HepG2 (cell line): ENCODE measurements around the gene TCFL5. TPM values are rescaled to one million over a fixed set of nuclear protein-coding genes. Genes with fewer than 3 reads are reported as not detected.

Source experiments
- ATAC-seq: fragments of 200-7000 bp; cut with Tn5 transposase; 3 replicates; pipeline ENCODE4 v1.9.1; 2020; ENCODE audit warnings: mild to moderate bottlenecking, moderate library complexity
- BruUV-seq: library from RNA; stranded (reverse); fragments of 400-500 nt; replicated peaks from 2 replicates; lab custom pipeline; 2021; lab: Mats Ljungman, UMichigan
- CTCF ChIA-PET: fragments of 300-600 bp; formaldehyde crosslinking; extraction: SDS; loops from one replicate; lab custom pipeline; 2021; ENCODE audit warnings: low total read pairs, inconsistent platforms, low intra/inter-chr PET ratio; lab: Yijun Ruan, JAX
- POLR2A ChIA-PET: fragments of 350-600 bp; sonication (Branson Sonifier 250); formaldehyde crosslinking; loops from one replicate; lab custom pipeline; 2020; ENCODE audit warnings: antibody characterized with exemption, inconsistent platforms; lab: Yijun Ruan, JAX
- DNase-seq: peaks from one replicate; pipeline ENCODE4 v3.0.0-alpha.2; 2015; ENCODE audit warnings: low spot score
- FAIRE-seq: peaks from 3 replicates; lab custom pipeline; 2011; peaks lifted over from hg19 to GRCh38; lab: Jason Lieb, UNC
- H2AFZ ChIP-seq: one replicate; pipeline ENCODE4 v1.6.1; 2011; ENCODE audit warnings: low read length, inconsistent platforms
- H3K27ac ChIP-seq: fragments of 300-600 bp; 3 replicates; pipeline ENCODE4 v1.8.0; 2011; ENCODE audit warnings: mixed run types, mild to moderate bottlenecking, mixed read lengths, low read length, inconsistent platforms; ENCODE audit not compliant: insufficient read depth; ENCODE audit errors: extremely low read length
- H3K27me3 ChIP-seq, 2 experiments: fragments of 200-600 bp in 1 of 2; 2 replicates in 1 of 2; 3 replicates in 1 of 2; pipeline versions ENCODE4 v1.6.0 to v1.8.0; 2011; ENCODE audit warnings: low read length in 2 of 2, mild to moderate bottlenecking in 2 of 2, moderate library complexity in 2 of 2, inconsistent platforms in 1 of 2; ENCODE audit not compliant: insufficient read depth in 2 of 2, control insufficient read depth in 1 of 2
- H3K36me3 ChIP-seq, 2 experiments: fragments of 200-600 bp in 1 of 2; replicated peaks in 1 of 2; 2 replicates in 1 of 2; 3 replicates in 1 of 2; pipeline versions ENCODE4 v1.5.1 to v1.8.0; 2011; ENCODE audit warnings: low read length in 2 of 2, inconsistent platforms in 1 of 2; ENCODE audit not compliant: insufficient read depth in 2 of 2, control insufficient read depth in 1 of 2
- H3K4me1 ChIP-seq: 2 replicates; pipeline ENCODE4 v1.5.1; 2012; ENCODE audit warnings: low read length, inconsistent platforms; ENCODE audit not compliant: insufficient read depth
- H3K4me2 ChIP-seq: 2 replicates; pipeline ENCODE4 v1.6.0; 2011; ENCODE audit warnings: low read depth, low read length, inconsistent platforms
- H3K4me3 ChIP-seq, 3 experiments: fragments of 200-600 bp in 1 of 3; sonication (generic), shearing (Covaris generic) in 1 of 3; replicated peaks in 1 of 3; 2 replicates each; pipeline ENCODE4 v1.5.1; 2011 to 2016; ENCODE audit warnings: low read length in 3 of 3, inconsistent platforms in 2 of 3, low read depth in 2 of 3, mild to moderate bottlenecking in 2 of 3, control low read depth in 1 of 3, mixed read lengths in 1 of 3; ENCODE audit not compliant: insufficient read depth in 1 of 3
- H3K79me2 ChIP-seq: one replicate; pipeline ENCODE4 v1.6.1; 2011; ENCODE audit warnings: low read length, inconsistent platforms; ENCODE audit not compliant: insufficient read depth
- H3K9ac ChIP-seq: 2 replicates; pipeline ENCODE4 v1.6.0; 2011; ENCODE audit warnings: mild to moderate bottlenecking, low read depth, low read length, inconsistent platforms; ENCODE audit not compliant: insufficient read depth
- H3K9me3 ChIP-seq: 2 replicates; pipeline ENCODE4 v1.5.1; 2012; ENCODE audit warnings: mild to moderate bottlenecking, low read length
- H4K20me1 ChIP-seq: 2 replicates; pipeline ENCODE4 v1.6.0; 2011; ENCODE audit warnings: inconsistent platforms, mild to moderate bottlenecking, low read length, moderate library complexity; ENCODE audit not compliant: insufficient read depth
- CCDC6 ChIP-seq: sonication (generic); formaldehyde crosslinking; IDR thresholded peaks from 2 replicates; pipeline ENCODE4 v1.8.1; 2022; ENCODE audit warnings: mild to moderate bottlenecking, missing genetic modification reagents, moderate library complexity
- CENPT ChIP-seq: sonication (generic); formaldehyde crosslinking; IDR thresholded peaks from 2 replicates; pipeline ENCODE4 v1.8.0; 2022; ENCODE audit warnings: low read depth, mild to moderate bottlenecking, moderate library complexity, missing genetic modification reagents
- EP300 ChIP-seq, 3 experiments: sonication (generic) in 1 of 3; formaldehyde crosslinking in 1 of 3; IDR thresholded peaks; 2 replicates each; pipeline versions ENCODE4 v1.5.1 to v1.6.1; 2011 to 2020; ENCODE audit warnings: low read depth in 2 of 3, low read length in 2 of 3, borderline replicate concordance in 1 of 3, improper control_type of control experiment in 1 of 3, mild to moderate bottlenecking in 1 of 3, missing genetic modification reagents in 1 of 3, moderate library complexity in 1 of 3
- PRMT3 ChIP-seq: sonication (generic); formaldehyde crosslinking; IDR thresholded peaks from 2 replicates; pipeline ENCODE4 v1.8.1; 2022; ENCODE audit warnings: low read depth, mild to moderate bottlenecking, moderate library complexity, missing genetic modification reagents, borderline replicate concordance
- RBFOX2 ChIP-seq: fragments of 200-400 bp; formaldehyde crosslinking; IDR thresholded peaks from 2 replicates; pipeline ENCODE4 v1.6.1; 2017; ENCODE audit warnings: low read depth, mild to moderate bottlenecking, low read length
- RBM22 ChIP-seq: fragments of 200-400 bp; formaldehyde crosslinking; optimal IDR thresholded peaks from 2 replicates; pipeline ENCODE3; 2017; ENCODE audit warnings: mild to moderate bottlenecking, low read length, moderate library complexity
- RFXANK ChIP-seq: IDR thresholded peaks from 2 replicates; pipeline ENCODE4 v1.6.1; 2016
- ZBTB1 ChIP-seq: sonication (generic); formaldehyde crosslinking; IDR thresholded peaks from 2 replicates; pipeline ENCODE4 v1.4.0; 2020; ENCODE audit warnings: missing genetic modification reagents, borderline replicate concordance
- ZNF451 ChIP-seq: sonication (generic); formaldehyde crosslinking; IDR thresholded peaks from 2 replicates; pipeline ENCODE4 v1.5.0; 2020; ENCODE audit warnings: mild to moderate bottlenecking, missing genetic modification reagents
- ZNF460 ChIP-seq: sonication (generic); formaldehyde crosslinking; IDR thresholded peaks from 2 replicates; pipeline ENCODE4 v1.5.1; 2020; ENCODE audit warnings: missing genetic modification reagents, mild to moderate bottlenecking, borderline replicate concordance
- ZNF740 ChIP-seq: sonication (generic); formaldehyde crosslinking; IDR thresholded peaks from 2 replicates; pipeline ENCODE4 v1.4.0; 2020; ENCODE audit warnings: missing genetic modification reagents
- ZNF780A ChIP-seq: sonication (generic); formaldehyde crosslinking; IDR thresholded peaks from 2 replicates; pipeline ENCODE4 v1.8.0; 2022; ENCODE audit warnings: mild to moderate bottlenecking, missing genetic modification reagents, moderate library complexity
- WGBS: methylation state at CpG from one replicate; pipeline ENCODE4 v1.1.6; 2017; ENCODE audit warnings: low lambda C conversion rate; 5-methylcytosine and 5-hydroxymethylcytosine counted together
- in situ Hi-C: cut with HindIII; loops from 2 replicates; pipeline ENCODE4 v1.10.0; 2017; ENCODE audit warnings: low pct_unique_long_range_greater_than_20kb; ENCODE audit not compliant: extremely low pct_ligation_motif_present
- intact Hi-C: fragments of 100-400 bp; cut with micrococcal nuclease; formaldehyde crosslinking; loops from one replicate; pipeline ENCODE4 v1.10.0; 2022; ENCODE audit not compliant: unreplicated experiment
- polyA plus RNA-seq, 8 experiments: library from polyadenylated mRNA; depleted of rRNA in 3 of 8; stranded (reverse) in 7 of 8; unstranded in 1 of 8; fragments of >200 nt; fragmentation: Illumina TruSeq in 4 of 8; extraction: Trizol in 4 of 8; gene quantifications; 2 replicates each; pipeline versions ENCODE4 v1.2.1 to v1.2.3, GENCODE V29; 2011 to 2016; ENCODE audit warnings: low read depth in 4 of 8, missing spikeins in 1 of 8, mixed read lengths in 1 of 8; ENCODE audit not compliant: insufficient read depth in 1 of 8
- total RNA-seq, 5 experiments: library from RNA; depleted of rRNA; stranded (reverse); fragments of >200 nt; fragmentation: Illumina TruSeq; extraction: Trizol; gene quantifications; 2 replicates each; pipeline ENCODE4 v1.2.3, GENCODE V29; 2016; ENCODE audit warnings: low read depth in 1 of 5
- TF ChIP-seq, protein P1 (sequence below): sonication (generic); formaldehyde crosslinking; IDR thresholded peaks from 2 replicates; pipeline ENCODE4; 2020; ENCODE audit warnings: missing genetic modification reagents, mild to moderate bottlenecking, borderline replicate concordance
- TF ChIP-seq, protein P2 (sequence below): sonication (generic); formaldehyde crosslinking; IDR thresholded peaks from 2 replicates; pipeline ENCODE4 v1.5.1; 2020; ENCODE audit warnings: mild to moderate bottlenecking, missing genetic modification reagents, moderate library complexity

The TCFL5 gene
- total and polyA plus RNA-seq, 2 of the 13 experiments (the other 11 are each of a cell fraction or from before 2014, with no cell fraction given): 14.8 to 20.0 TPM

DNA sequence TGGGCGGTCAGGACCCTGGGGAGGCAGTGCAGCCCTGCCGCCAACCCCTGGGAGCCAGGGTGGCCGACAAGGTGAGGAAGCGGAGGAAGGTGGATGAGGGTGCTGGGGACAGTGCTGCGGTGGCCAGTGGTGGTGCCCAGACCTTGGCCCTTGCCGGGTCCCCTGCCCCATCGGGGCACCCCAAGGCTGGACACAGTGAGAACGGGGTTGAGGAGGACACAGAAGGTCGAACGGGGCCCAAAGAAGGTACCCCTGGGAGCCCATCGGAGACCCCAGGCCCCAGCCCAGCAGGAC, 48.8 kb downstream of the TCFL5 start (continued):
- no peak for TF ChIP-seq EP300 (IDR thresholded peaks at IDR 0.05; ENCODE audit: low read depth in 2 of 2, low read length in 2 of 2)
- TF ChIP-seq EP300 (CRISPR knock-in tag; IDR thresholded peaks at IDR 0.05; ENCODE audit: borderline replicate concordance): no peak
- TF ChIP-seq RBM22: peak; percentile 50
- no peak for TF ChIP-seq ZNF780A (CRISPR knock-in tag)
- TF ChIP-seq, protein P1, sequence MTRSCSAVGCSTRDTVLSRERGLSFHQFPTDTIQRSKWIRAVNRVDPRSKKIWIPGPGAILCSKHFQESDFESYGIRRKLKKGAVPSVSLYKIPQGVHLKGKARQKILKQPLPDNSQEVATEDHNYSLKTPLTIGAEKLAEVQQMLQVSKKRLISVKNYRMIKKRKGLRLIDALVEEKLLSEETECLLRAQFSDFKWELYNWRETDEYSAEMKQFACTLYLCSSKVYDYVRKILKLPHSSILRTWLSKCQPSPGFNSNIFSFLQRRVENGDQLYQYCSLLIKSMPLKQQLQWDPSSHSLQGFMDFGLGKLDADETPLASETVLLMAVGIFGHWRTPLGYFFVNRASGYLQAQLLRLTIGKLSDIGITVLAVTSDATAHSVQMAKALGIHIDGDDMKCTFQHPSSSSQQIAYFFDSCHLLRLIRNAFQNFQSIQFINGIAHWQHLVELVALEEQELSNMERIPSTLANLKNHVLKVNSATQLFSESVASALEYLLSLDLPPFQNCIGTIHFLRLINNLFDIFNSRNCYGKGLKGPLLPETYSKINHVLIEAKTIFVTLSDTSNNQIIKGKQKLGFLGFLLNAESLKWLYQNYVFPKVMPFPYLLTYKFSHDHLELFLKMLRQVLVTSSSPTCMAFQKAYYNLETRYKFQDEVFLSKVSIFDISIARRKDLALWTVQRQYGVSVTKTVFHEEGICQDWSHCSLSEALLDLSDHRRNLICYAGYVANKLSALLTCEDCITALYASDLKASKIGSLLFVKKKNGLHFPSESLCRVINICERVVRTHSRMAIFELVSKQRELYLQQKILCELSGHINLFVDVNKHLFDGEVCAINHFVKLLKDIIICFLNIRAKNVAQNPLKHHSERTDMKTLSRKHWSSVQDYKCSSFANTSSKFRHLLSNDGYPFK (CRISPR knock-in tag): no peak
- TF ChIP-seq ZNF740 (CRISPR knock-in tag): no peak
- TF ChIP-seq PRMT3 (CRISPR knock-in tag): no peak
- no peak for TF ChIP-seq ZBTB1 (CRISPR knock-in tag)
- no peak for TF ChIP-seq ZNF451 (CRISPR knock-in tag)

GRCh38 chr20:62812181-62812906, 49.3 kb downstream of the TCFL5 start:
- H3K79me2 ChIP-seq: peaks cover 4% of the 10 kb centered on the region
- no peaks in the 10 kb centered on the region for H3K27me3 ChIP-seq
- peaks cover 40 to 59% of the 10 kb centered on the region in 2 experiments for H3K36me3 ChIP-seq
- no peak overlapping the region for H3K4me3 ChIP-seq
- no peak overlapping the region for H3K9ac ChIP-seq
- H3K9me3 ChIP-seq: no peaks in the 10 kb centered on the region
- no peak for DNase-seq
- 96% methylated on average over 43 of the region's 43 CpGs for WGBS
- BruUV-seq: no TSS peak
- ChIA-PET CTCF (no interaction called here), POLR2A (interaction anchor here (1.3 to 1.4 kb wide), 2 partner anchors 10 to 18 kb away, joined by 3 to 8 read pairs; no protein-coding TSS in a partner anchor)
- no peak overlapping the region for H2AFZ ChIP-seq
- no peak for ATAC-seq
- H3K4me1 ChIP-seq: peaks cover 29% of the 10 kb centered on the region
- peaks cover 8% of the 10 kb centered on the region; the same call in 1 of the 2 replicates for H4K20me1 ChIP-seq
- no peak for FAIRE-seq
- no peak overlapping the region for H3K27ac ChIP-seq
- in situ Hi-C loops (no loop called here), intact Hi-C loops (no loop called here)
- H3K4me2 ChIP-seq: no peak overlapping the region
- TF ChIP-seq ZNF460 (CRISPR knock-in tag): no peak
- no peak for TF ChIP-seq CCDC6
- no peak for TF ChIP-seq RFXANK (CRISPR knock-in tag)
- TF ChIP-seq RBFOX2: peak; percentile 55
- no peak for TF ChIP-seq CENPT (CRISPR knock-in tag)
- TF ChIP-seq, protein P2, sequence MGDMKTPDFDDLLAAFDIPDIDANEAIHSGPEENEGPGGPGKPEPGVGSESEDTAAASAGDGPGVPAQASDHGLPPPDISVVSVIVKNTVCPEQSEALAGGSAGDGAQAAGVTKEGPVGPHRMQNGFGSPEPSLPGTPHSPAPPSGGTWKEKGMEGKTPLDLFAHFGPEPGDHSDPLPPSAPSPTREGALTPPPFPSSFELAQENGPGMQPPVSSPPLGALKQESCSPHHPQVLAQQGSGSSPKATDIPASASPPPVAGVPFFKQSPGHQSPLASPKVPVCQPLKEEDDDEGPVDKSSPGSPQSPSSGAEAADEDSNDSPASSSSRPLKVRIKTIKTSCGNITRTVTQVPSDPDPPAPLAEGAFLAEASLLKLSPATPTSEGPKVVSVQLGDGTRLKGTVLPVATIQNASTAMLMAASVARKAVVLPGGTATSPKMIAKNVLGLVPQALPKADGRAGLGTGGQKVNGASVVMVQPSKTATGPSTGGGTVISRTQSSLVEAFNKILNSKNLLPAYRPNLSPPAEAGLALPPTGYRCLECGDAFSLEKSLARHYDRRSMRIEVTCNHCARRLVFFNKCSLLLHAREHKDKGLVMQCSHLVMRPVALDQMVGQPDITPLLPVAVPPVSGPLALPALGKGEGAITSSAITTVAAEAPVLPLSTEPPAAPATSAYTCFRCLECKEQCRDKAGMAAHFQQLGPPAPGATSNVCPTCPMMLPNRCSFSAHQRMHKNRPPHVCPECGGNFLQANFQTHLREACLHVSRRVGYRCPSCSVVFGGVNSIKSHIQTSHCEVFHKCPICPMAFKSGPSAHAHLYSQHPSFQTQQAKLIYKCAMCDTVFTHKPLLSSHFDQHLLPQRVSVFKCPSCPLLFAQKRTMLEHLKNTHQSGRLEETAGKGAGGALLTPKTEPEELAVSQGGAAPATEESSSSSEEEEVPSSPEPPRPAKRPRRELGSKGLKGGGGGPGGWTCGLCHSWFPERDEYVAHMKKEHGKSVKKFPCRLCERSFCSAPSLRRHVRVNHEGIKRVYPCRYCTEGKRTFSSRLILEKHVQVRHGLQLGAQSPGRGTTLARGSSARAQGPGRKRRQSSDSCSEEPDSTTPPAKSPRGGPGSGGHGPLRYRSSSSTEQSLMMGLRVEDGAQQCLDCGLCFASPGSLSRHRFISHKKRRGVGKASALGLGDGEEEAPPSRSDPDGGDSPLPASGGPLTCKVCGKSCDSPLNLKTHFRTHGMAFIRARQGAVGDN (CRISPR knock-in tag): no peak
